Esophagus muscularis mucosa (tissue), 4 donors: ENCODE data around the gene ZNF438.

Experiments
- CTCF ChIP-seq, 3 experiments: fragments of 200-600 bp in 2 of 3; fragments of 450-650 bp in 1 of 3; sonication (generic) in 2 of 3; IDR thresholded peaks; one replicate each; pipeline ENCODE4 v1.5.1; 2017 to 2019; ENCODE audit warnings: antibody characterized with exemption in 3 of 3, mild to moderate bottlenecking in 2 of 3, moderate library complexity in 1 of 3
- EP300 ChIP-seq: sonication (generic); formaldehyde crosslinking; IDR thresholded peaks from one replicate; pipeline ENCODE4 v1.6.1; 2017; ENCODE audit warnings: antibody characterized with exemption
- POLR2A ChIP-seq: fragments of 450-650 bp; IDR thresholded peaks from one replicate; pipeline ENCODE4 v1.6.1; 2017; ENCODE audit warnings: antibody characterized with exemption, moderate library complexity, mild to moderate bottlenecking, low read depth
- POLR2AphosphoS5 ChIP-seq, 2 donors: sonication (generic); formaldehyde crosslinking; IDR thresholded peaks; one replicate each; pipeline ENCODE4 v1.6.1; 2017; ENCODE audit warnings: antibody characterized with exemption in 2 of 2

- TF ChIP-seq CTCF (IDR thresholded peaks at IDR 0.05) (no peak), POLR2AphosphoS5 (IDR thresholded peaks at IDR 0.05) (no peak), POLR2A (no peak), EP300 (no peak)
These were observed 184.0 kb downstream of the ZNF438 start for GRCh38 chr10:30847642-30848041.
